GM19372 (cell line): ENCODE data around the gene OR5D16.
"Not testable (repeated sequence)": the region's sequence is repeated elsewhere in the genome, so short reads cannot be mapped to it uniquely, and the experiment has no call there.

Experiments used
- ATAC-seq: cut with Tn5 transposase; IDR thresholded peaks from one replicate; pipeline ENCODE4 v1.9.1; 2021; ENCODE audit warnings: mild to moderate bottlenecking, low read depth, moderate library complexity; ENCODE audit not compliant: unreplicated experiment

OR5D16 gene

GRCh38 chr11:55838452-55838851 is at the start of gene OR5D16:
OR5D16 (plus strand) TSS chr11:55838752; CDS start chr11:55838752, 0 bp downstream.
- no peak for ATAC-seq

GRCh38 chr11:55791606-55792005 is 46.9 kb upstream of the OR5D16 start:
- no peak for ATAC-seq

DNA sequence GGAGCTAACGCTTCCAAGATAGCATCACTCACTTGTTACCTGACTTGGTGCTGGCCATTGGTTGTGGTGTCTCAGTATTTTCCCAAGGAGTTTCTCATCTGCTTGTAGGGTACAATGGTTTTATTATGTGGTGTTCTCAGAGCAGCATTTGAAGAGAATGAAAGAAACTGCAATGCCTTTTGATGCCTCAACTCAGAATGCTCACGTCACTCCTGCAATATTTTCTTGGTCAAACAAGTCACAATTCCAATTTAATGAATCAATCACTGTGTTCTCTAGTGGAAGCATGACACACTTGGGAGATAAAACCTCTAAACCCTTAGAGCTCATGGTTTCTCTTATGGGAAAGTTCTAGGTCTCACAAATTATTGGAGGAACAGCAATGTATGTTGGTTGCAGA is 45.2 kb upstream of the OR5D16 start:
- ATAC-seq = no peak

GRCh38 chr11:55795256-55795655 is 43.3 kb upstream of the OR5D16 start, which contains the start of gene OR5D14:
OR5D14 (plus strand) TSS chr11:55795556; CDS start chr11:55795556, 0 bp downstream.
- ATAC-seq = no peak

DNA sequence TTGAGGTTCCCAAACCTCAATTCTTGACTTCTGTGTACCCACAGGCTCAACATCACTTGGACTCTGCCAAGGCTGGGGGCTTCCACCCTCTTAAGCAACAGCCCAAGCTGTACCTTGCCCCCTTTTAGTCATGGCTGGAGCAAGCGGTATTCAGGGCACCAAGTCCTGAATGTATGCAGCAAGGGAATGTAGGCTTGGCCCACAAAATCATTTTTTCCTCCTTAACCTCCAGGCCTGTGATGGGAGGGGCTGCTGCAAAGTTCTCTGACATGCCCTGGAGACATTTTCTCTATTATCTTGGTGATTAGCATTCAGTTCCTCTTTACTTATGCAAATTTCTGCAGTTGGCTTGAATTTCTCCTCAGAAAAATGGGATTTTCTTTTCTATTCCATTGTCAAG is 32.3 kb upstream of the OR5D16 start:
- no peak for ATAC-seq

DNA sequence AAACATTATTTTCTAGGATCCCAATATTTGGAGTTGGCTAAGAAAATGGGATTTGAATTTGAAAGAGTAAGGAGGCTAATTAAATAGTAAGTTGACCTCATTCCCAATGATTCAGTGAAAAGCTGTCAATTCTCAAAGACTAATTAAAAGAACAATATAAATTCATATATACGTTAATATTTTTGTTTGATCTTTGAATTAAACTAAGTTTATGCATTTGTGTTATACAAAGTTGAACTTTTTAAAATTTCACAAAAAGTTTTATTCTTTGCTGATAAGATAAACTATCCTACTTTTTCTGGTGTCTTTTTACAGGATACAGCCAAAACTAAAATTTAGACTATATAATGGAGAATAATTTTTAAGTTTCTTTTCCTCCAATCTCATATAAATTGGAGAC is 27.5 kb upstream of the OR5D16 start, which contains the start of gene OR5L1:
Gene OR5L1, plus strand, starts transcription at position 301 of the 400 bp plus-strand sequence. CDS start 100 bp downstream, outside the sequence.
- ATAC-seq = no peak

DNA sequence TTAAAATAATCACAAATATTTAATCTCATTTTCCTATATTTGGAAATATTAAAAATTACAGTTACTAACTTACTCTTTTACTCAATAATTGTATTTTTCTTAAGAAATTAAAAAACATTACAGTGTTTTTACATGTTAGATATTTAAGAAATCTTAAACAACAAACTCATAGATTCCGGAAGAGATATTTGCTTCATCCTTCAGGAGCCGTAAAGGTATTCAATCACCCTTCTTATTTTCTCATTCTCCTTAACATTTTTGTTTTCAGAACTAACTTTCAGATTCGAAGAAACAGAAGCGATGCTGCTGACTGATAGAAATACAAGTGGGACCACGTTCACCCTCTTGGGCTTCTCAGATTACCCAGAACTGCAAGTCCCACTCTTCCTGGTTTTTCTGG is 19.2 kb upstream of the OR5D16 start, which contains the start of gene OR5D18:
Gene OR5D18, plus strand, starts transcription at position 301 of the 400 bp plus-strand sequence. Its CDS starts 0 bp downstream, at position 301.
- no peak for ATAC-seq

DNA sequence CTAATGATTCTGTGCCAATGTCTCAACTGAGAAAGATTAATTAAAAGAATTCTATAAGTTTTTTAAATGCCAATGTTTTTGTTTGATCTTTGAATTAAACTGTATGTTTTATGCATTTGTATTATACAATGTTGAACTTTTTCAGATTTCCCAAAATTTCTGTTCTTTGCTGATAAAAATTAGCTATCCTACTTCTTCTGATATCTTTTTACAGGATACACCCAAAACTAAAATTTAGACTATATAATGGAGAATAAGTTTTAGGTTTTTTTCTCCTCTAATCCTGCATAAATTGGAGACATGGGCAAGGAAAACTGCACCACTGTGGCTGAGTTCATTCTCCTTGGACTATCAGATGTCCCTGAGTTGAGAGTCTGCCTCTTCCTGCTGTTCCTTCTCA is 11.6 kb upstream of the OR5D16 start, which contains the start of gene OR5L2:
Gene OR5L2, plus strand, starts transcription at position 301 of the 400 bp plus-strand sequence. Its CDS starts 0 bp downstream, at position 301.
- ATAC-seq = no peak

GRCh38 chr11:55847453-55847852 is 8.9 kb downstream of the OR5D16 start:
- ATAC-seq = no peak

GRCh38 chr11:55849037-55849436 is 10.5 kb downstream of the OR5D16 start:
- no peak for ATAC-seq

DNA sequence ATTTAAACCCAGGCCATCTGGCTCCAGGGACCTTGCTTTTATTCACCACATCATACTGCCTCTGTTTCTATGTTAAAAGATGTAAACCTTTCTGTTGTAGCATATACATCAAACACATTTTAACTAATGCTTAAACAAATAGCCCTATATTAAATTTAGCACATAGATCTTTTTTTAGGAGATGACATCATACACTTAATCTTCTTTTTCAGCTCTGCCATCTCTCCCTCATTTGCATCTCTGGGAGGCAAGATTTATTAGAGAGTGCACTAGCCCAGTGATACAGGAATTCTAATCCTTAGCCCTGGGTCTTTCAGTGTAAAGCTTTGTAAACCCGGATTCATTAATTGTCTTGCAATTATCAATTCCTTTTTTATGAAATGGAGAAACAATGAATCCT is 13.6 kb downstream of the OR5D16 start:
- no peak for ATAC-seq

DNA sequence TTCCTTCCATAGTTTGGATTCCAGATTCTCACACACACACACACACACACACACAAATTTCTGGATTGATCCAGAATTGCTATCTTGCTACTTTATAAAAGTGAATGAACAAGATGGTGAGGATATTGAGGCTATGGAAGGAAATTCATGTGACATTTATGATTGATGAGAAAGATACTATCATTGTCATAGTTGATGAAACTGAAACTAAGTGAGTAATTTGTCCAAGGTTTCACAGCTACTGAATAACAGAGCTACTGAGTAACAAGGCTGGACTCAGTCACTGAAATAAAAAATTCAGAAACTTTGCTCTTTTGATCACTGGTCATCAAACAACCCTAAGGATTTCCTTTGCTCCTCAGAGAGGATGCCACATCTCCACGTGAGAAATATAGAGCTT is 16.2 kb downstream of the OR5D16 start:
- no peak for ATAC-seq

- not testable (repeated sequence) for ATAC-seq
These were observed 28.8 kb downstream of the OR5D16 start for GRCh38 chr11:55867354-55867753.

DNA sequence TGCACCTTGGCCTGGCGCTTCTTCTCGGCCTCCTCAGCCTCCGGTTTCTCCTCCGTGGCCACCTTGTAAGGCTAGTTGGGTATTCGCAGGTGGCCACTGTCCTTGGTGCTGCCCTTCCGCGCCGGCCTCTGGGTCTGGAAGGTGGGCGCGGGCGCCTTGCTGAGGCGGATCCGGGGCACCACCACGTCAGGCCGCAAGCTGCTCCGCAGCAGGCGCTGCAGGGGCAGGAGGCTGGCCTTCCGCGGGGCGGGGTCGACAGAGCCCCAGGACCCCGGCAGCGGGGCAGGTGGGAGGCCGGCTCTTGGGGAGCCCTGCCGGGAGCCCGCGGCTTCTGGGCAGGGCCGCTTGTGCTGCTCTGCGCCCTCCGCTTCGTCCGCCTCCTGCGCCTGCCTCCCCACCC is 34.2 kb downstream of the OR5D16 start:
- not testable (repeated sequence) for ATAC-seq

DNA sequence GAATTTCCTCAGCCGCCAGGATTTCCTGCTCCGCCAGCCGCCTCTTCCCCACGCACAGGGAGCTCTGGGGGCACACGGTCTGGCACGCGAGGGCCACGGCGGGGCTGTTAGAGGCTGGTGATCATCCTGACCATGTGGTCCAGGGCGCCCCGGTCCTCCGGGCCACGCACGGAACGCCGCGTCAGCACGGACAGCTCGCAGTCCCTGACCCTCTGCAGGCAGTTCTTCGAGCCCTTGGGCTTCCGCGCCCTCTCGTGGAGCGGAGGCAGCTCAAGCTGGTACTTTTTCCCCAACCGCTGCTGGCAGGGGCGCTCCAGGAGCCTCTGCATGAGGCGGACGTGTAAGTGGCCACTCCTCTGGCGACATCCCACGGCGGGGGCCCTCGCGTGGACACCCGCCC is 34.6 kb downstream of the OR5D16 start:
- ATAC-seq = not testable (repeated sequence)

DNA sequence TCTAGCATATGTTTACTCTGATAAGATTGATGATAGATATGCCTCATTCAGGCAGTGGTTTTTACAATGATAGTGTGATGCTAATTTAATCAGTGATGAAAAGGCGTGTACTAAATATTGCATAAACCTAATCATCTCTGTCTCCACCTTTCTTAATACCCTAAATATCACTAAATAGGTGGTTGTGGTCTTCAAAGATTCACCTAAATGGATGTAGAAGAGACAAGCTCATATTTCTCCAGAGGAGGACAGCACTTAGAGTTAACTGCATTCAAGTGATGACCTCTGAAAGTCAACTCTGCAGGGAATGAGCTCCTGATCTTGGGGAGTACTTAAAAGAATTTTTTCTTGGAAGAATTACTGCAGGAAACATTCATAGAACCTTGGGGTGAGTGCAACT is 44.4 kb downstream of the OR5D16 start, which contains the start of gene TRIM51:
Gene TRIM51, plus strand, starts transcription at position 301 of the 400 bp plus-strand sequence. CDS start 2,132 bp downstream, outside the sequence.
- ATAC-seq = not testable (repeated sequence)

- not testable (repeated sequence) for ATAC-seq
These were observed 46.4 kb downstream of the OR5D16 start for GRCh38 chr11:55884995-55885394.

- not testable (repeated sequence) for ATAC-seq
These were observed 46.9 kb downstream of the OR5D16 start for GRCh38 chr11:55885481-55885880.
